ENCODE measurements around the gene PATL2. TPM values are rescaled to one million over a fixed set of nuclear protein-coding genes. Genes with fewer than 3 reads are reported as not detected.
A peak's percentile ranks its signal among the peaks of the same experiment; 100 is the strongest.

Gene PATL2
- total and polyA plus RNA-seq, 2 donors (not counting 1 experiment from before 2014, with no cell fraction given), result 0.40 to 1.3 TPM

GRCh38 chr15:44662478-44663409 is 48.4 kb downstream of the PATL2 start:
- Histone ChIP-seq H3K9ac (ENCODE audit: insufficient read depth, low read length) (peak overlapping the region; percentile 96), H3K27me3 (ENCODE audit: control insufficient read depth, insufficient read depth, low read length) (no peaks in the 10 kb centered on the region), H3K79me2 (ENCODE audit: control insufficient read depth, insufficient read depth, low read length) (peaks cover 24% of the 10 kb centered on the region), H3K4me1 (ENCODE audit: control insufficient read depth, extremely low read depth, insufficient read depth, low read length) (no peaks in the 10 kb centered on the region), H3K27ac (ENCODE audit: insufficient read depth, low read length) (peak overlapping the region; percentile 94), H3K4me3 (replicated peaks in 1 of 4; ENCODE audit: control extremely low read depth in 1 of 4, insufficient read depth in 1 of 4, low read depth in 3 of 4, low read length in 4 of 4) (peak overlapping the region; percentile 94 to 99 (median 98)), H3K4me2 (ENCODE audit: extremely low read depth, insufficient read depth, low read length) (peak overlapping the region; percentile 76), H3K36me3 (ENCODE audit: control insufficient read depth, insufficient read depth, low read length) (peaks cover 4% of the 10 kb centered on the region), H2AFZ (ENCODE audit: low read length) (peak overlapping the region; percentile 89), H4K20me1 (ENCODE audit: control insufficient read depth, extremely low read depth, insufficient read depth, low read length) (no peaks in the 10 kb centered on the region), H3K9me3 (ENCODE audit: control insufficient read depth, insufficient read depth, low read depth, low read length) (no peaks in the 10 kb centered on the region)
- DNase-seq (ENCODE audit: low read depth in 2 of 2), result peak; percentile 59 to 64
- TF ChIP-seq CTCF (conservative IDR thresholded peaks at IDR 0.05 in 1 of 2, IDR thresholded peaks at IDR 0.05 in 1 of 2; ENCODE audit: low read depth in 1 of 2, low read length in 2 of 2) (no peak), EZH2 (IDR thresholded peaks at IDR 0.05; ENCODE audit: low read length, missing control alignments) (no peak)

GRCh38 chr15:44661576-44661975 is 49.5 kb downstream of the PATL2 start:
- no peak overlapping the region for H2AFZ ChIP-seq (ENCODE audit: low read length)
- no peak overlapping the region for H3K9ac ChIP-seq (ENCODE audit: insufficient read depth, low read length)
- H3K4me1 ChIP-seq (ENCODE audit: control insufficient read depth, extremely low read depth, insufficient read depth, low read length), result no peaks in the 10 kb centered on the region
- peaks cover 24% of the 10 kb centered on the region for H3K79me2 ChIP-seq (ENCODE audit: control insufficient read depth, insufficient read depth, low read length)
- no peaks in the 10 kb centered on the region for H3K27me3 ChIP-seq (ENCODE audit: control insufficient read depth, insufficient read depth, low read length)
- TF ChIP-seq CTCF (conservative IDR thresholded peaks at IDR 0.05 in 1 of 2, IDR thresholded peaks at IDR 0.05 in 1 of 2; ENCODE audit: low read depth in 1 of 2, low read length in 2 of 2) (no peak), EZH2 (IDR thresholded peaks at IDR 0.05; ENCODE audit: low read length, missing control alignments) (no peak)
- H3K36me3 ChIP-seq (ENCODE audit: control insufficient read depth, insufficient read depth, low read length), result peaks cover 4% of the 10 kb centered on the region
- H3K4me2 ChIP-seq (ENCODE audit: extremely low read depth, insufficient read depth, low read length), result peak overlapping the region; percentile 76
- H4K20me1 ChIP-seq (ENCODE audit: control insufficient read depth, extremely low read depth, insufficient read depth, low read length), result no peaks in the 10 kb centered on the region
- H3K9me3 ChIP-seq (ENCODE audit: control insufficient read depth, insufficient read depth, low read depth, low read length), result no peaks in the 10 kb centered on the region
- H3K27ac ChIP-seq (ENCODE audit: insufficient read depth, low read length), result no peak overlapping the region
- DNase-seq (ENCODE audit: low read depth in 2 of 2), result no peak
- H3K4me3 ChIP-seq (replicated peaks in 1 of 4; ENCODE audit: control extremely low read depth in 1 of 4, insufficient read depth in 1 of 4, low read depth in 3 of 4, low read length in 4 of 4), result peak overlapping the region in 3 of 4 experiments; percentile 98 to 99 (median 99)

- H2AFZ ChIP-seq (ENCODE audit: low read length), result no peak overlapping the region
- no peak for TF ChIP-seq CTCF (conservative IDR thresholded peaks at IDR 0.05 in 1 of 2, IDR thresholded peaks at IDR 0.05 in 1 of 2; ENCODE audit: low read depth in 1 of 2, low read length in 2 of 2)
- TF ChIP-seq EZH2 (IDR thresholded peaks at IDR 0.05; ENCODE audit: low read length, missing control alignments), result no peak
- peaks cover 24% of the 10 kb centered on the region for H3K79me2 ChIP-seq (ENCODE audit: control insufficient read depth, insufficient read depth, low read length)
- H3K27me3 ChIP-seq (ENCODE audit: control insufficient read depth, insufficient read depth, low read length), result no peaks in the 10 kb centered on the region
- H3K4me2 ChIP-seq (ENCODE audit: extremely low read depth, insufficient read depth, low read length), result no peak overlapping the region
- no peak for DNase-seq (ENCODE audit: low read depth in 2 of 2)
- H3K27ac ChIP-seq (ENCODE audit: insufficient read depth, low read length), result no peak overlapping the region
- peaks cover 4% of the 10 kb centered on the region for H3K36me3 ChIP-seq (ENCODE audit: control insufficient read depth, insufficient read depth, low read length)
- H4K20me1 ChIP-seq (ENCODE audit: control insufficient read depth, extremely low read depth, insufficient read depth, low read length), result no peaks in the 10 kb centered on the region
- H3K4me1 ChIP-seq (ENCODE audit: control insufficient read depth, extremely low read depth, insufficient read depth, low read length), result no peaks in the 10 kb centered on the region
- no peaks in the 10 kb centered on the region for H3K9me3 ChIP-seq (ENCODE audit: control insufficient read depth, insufficient read depth, low read depth, low read length)
- no peak overlapping the region for H3K9ac ChIP-seq (ENCODE audit: insufficient read depth, low read length)
- no peak overlapping the region for H3K4me3 ChIP-seq (replicated peaks in 1 of 4; ENCODE audit: control extremely low read depth in 1 of 4, insufficient read depth in 1 of 4, low read depth in 3 of 4, low read length in 4 of 4)
Observed at GRCh38 chr15:44659056-44659455, 52.1 kb downstream of the PATL2 start.

All from fibroblast of lung (primary cell).